Naive thymus-derived CD8-positive, alpha-beta T cell (primary cell): Measurements from ENCODE around the gene COX20. TPM values are rescaled to one million over a fixed set of nuclear protein-coding genes. Genes with fewer than 3 reads are reported as not detected.
"Not testable (repeated sequence)": the region's sequence is repeated elsewhere in the genome, so short reads cannot be mapped to it uniquely, and the experiment has no call there.

Experiments
- ATAC-seq, 2 donors: fragments of 150-1000 bp; cut with Tn5 transposase in 1 of 2; sonication (Bioruptor Pico), chemical (Tn5 transposase) in 1 of 2; 1 replicate in 1 of 2; 2 replicates in 1 of 2; pipeline ENCODE4 v1.10.0; 2021; ENCODE audit warnings: mild to moderate bottlenecking in 2 of 2, moderate library complexity in 2 of 2
- POLR2A ChIA-PET: fragments of 350-600 bp; sonication (Branson Sonifier 250); formaldehyde crosslinking; loops from one replicate; lab custom pipeline; 2021; ENCODE audit warnings: antibody characterized with exemption; lab: Charles Lee
- DNase-seq, 10 donors: peaks; one replicate each; pipeline versions ENCODE4 v3.0.0 to v3.0.0-alpha.2; 2020 to 2022
- H3K27ac Mint-ChIP-seq, 10 donors: one replicate each; pipeline ENCODE4 v1.8.0; 2020 to 2022; ENCODE audit warnings: mild to moderate bottlenecking in 10 of 10, mixed read lengths in 10 of 10, moderate library complexity in 4 of 10, inconsistent platforms in 1 of 10
- H3K27me3 Mint-ChIP-seq, 5 donors: one replicate each; pipeline ENCODE4 v1.8.0; 2021 to 2022; ENCODE audit warnings: mixed read lengths in 5 of 5
- H3K36me3 Mint-ChIP-seq, 3 donors: one replicate each; pipeline ENCODE4 v1.8.0; 2020 to 2022; ENCODE audit warnings: mixed read lengths in 3 of 3, mild to moderate bottlenecking in 2 of 3, inconsistent platforms in 1 of 3
- H3K4me1 Mint-ChIP-seq, 4 donors: one replicate each; pipeline ENCODE4 v1.8.0; 2021 to 2022; ENCODE audit warnings: mixed read lengths in 4 of 4
- H3K4me3 Mint-ChIP-seq, 10 donors: one replicate each; pipeline ENCODE4 v1.8.0; 2020 to 2022; ENCODE audit warnings: mild to moderate bottlenecking in 10 of 10, mixed read lengths in 10 of 10, moderate library complexity in 6 of 10, inconsistent platforms in 1 of 10
- H3K9me3 Mint-ChIP-seq, 9 donors: one replicate each; pipeline ENCODE4 v1.8.0; 2020 to 2022; ENCODE audit warnings: mixed read lengths in 9 of 9, mild to moderate bottlenecking in 3 of 9, inconsistent platforms in 1 of 9, moderate library complexity in 1 of 9
- polyA plus RNA-seq, 3 donors: library from polyadenylated mRNA; unstranded; fragments of 300-500 nt; fragmentation: Illumina TruSeq; gene quantifications; one replicate each; pipeline ENCODE4 v1.2.3, GENCODE V29; 2021
- total RNA-seq, 8 experiments: library from RNA in 2 of 8; stranded (reverse) in 2 of 8; gene quantifications; one replicate each; pipeline ENCODE4 v1.2.3 and lab custom pipeline; 2021 to 2026

Gene COX20, protein sequence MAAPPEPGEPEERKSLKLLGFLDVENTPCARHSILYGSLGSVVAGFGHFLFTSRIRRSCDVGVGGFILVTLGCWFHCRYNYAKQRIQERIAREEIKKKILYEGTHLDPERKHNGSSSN
- total RNA-seq (10 to 100 TPM; 35.8 to 36.8 TPM), polyA plus RNA-seq (10 to 100 TPM; 31.4 to 52.6 (median 49.3) TPM), total RNA-seq (lab: John Stamatoyannopoulos, UW) (24.6 to 46.8 (median 39.9) reads per million in 6 experiments)

DNA sequence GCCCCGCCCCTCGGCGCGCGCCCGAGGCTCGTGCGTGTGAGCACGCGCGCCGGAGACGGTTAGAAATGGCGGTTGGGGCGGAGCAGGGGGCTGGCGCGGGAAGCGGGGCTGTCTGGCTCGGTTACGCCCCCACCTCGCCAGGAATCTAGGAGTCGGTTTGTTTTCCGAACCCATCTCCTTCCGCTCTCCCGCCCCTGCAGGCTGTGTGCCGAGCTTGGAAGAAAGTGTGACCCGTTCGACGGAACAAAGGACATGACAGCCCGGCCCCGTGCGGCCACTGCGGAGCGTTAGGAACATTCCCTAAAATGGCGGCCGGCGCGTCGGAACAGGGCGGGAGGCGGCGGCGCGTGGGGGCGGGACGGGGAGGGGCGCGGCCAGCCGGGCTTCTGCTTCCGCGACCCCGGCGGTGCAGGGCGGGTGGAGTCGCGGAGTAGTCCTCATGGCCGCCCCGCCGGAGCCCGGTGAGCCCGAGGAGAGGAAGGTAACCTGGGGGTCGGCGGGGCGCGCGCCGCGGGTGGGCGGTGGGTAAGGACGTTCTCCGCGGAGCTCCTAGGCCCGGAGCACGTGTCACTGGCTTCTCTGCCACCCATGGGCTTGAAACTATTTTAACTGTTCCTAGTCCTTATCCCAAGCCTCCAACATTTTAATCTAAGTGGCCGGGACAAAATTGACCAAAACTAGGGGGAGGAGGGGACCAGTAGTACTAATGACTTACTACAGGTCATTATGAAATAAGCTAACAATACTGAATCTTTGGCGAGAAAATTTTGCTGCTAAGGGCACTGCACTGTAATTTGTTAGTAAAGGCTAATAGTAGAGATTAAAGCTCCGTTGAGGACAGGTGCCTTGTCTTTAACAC, at the start of gene COX20:
Gene COX20 (plus strand): TSS at position 383 of the 859 bp plus-strand sequence. CDS start 57 bp downstream, at position 440.
- peak; percentile 80 to 98 (median 90) for DNase-seq
- Mint-ChIP-seq H3K4me1 (peaks cover 24 to 59% (median 49%) of the 10 kb centered on the region in 4 donors), H3K36me3 (peaks cover 8 to 29% (median 17%) of the 10 kb centered on the region in 3 donors), H3K4me3 (peak within 1 kb of the TSS; percentile 93 to 99 (median 96)), H3K9me3 (peaks cover 0 to 7% (median 0%) of the 10 kb centered on the region in 9 donors), H3K27ac (peak within 1 kb of the TSS; percentile 97 to 100 (median 100)), H3K27me3 (no peaks in the 10 kb centered on the region)
- ATAC-seq: peak; percentile 63
- POLR2A ChIA-PET: interaction anchor here (0.6 to 23.9 kb wide), 23 partner anchors 19 to 1731 kb away, joined by 3 to 1109 read pairs (median 4); partner anchors contain the start of genes ADSS2, CATSPERE, CNST and DESI2

DNA sequence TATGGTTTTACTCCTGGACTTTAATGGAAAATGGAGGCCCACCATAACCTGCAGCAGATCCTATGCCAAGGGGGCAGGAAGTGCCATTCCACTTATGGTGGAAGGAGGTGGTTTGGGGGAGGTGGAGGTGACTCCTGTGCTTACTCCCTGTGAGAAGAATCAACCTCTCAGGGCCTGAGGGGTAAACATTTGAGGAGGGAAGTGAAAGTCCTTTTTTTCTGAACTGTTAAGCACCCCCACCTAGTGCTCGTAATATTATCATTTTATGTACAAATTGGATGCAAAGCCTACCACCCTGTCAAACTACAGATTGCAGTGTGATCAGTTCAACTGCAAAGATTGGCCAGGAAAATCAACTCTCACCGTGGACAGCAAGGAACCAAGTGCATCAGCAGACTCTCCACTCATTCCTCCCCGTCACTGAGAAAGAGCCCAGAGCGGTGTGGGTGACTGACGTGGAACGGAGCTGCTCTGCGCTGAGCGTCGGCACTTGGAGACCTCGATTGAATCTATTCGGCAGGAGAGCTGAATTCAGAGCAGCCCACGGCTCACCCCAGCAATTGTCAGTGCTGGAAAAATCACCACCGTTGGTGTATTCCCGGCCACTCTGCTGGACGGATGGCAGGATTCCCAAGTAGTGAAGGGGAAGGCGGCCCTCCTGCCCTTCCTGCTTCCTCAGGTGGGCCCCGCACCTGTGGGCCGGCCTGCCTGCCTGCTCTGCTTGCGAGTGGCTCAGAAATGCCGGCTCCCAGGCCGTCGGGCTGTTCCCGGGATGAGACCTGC, 46.8 kb upstream of the COX20 start:
- no peak for ATAC-seq
- Mint-ChIP-seq H3K27ac (no peak overlapping the region), H3K4me1 (peaks cover 0 to 3% (median 0%) of the 10 kb centered on the region in 4 donors), H3K27me3 (no peaks in the 10 kb centered on the region), H3K4me3 (no peak overlapping the region), H3K36me3 (no peaks in the 10 kb centered on the region), H3K9me3 (no peaks in the 10 kb centered on the region)
- POLR2A ChIA-PET: no interaction called here
- no peak for DNase-seq

DNA sequence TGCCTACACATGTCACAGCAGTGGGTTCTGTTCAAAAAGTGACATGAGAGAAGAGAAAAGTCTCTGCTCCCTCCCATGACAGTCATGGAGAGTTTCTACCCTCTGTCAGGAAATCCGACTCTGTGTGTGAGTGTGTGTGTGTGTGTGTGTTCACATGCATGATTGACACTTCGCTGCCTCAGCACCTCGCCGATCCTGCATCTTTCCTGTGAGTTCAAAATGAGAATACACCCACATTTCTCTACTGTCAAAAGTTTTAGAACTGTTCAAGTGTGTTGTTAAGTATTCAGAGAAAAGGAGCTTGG, 46.2 kb upstream of the COX20 start:
- no peaks in the 10 kb centered on the region for H3K9me3 Mint-ChIP-seq
- POLR2A ChIA-PET: no interaction called here
- no peaks in the 10 kb centered on the region for H3K36me3 Mint-ChIP-seq
- no peaks in the 10 kb centered on the region for H3K27me3 Mint-ChIP-seq
- H3K4me3 Mint-ChIP-seq: no peak overlapping the region
- DNase-seq (no peak), ATAC-seq (no peak)
- peaks cover 0 to 3% (median 0%) of the 10 kb centered on the region in 4 donors for H3K4me1 Mint-ChIP-seq
- H3K27ac Mint-ChIP-seq: no peak overlapping the region

DNA sequence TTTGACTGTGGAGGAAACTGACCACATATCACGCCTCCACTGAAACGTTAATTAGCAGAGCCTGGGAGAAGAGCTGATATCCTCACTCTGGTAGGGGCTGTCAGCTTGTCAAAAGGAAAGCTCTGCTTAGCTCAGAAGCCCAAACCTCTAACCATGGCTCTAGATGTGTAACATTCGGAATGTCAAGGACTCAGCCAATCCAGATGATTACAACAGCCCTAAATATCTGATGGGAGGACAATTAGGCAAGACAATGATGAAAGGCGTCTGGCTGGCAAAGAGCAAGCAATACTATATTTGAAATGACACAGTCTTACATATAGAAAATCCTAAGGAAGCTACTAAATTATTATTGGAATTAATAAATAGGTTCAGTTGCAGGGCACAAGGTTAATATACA, 45.7 kb upstream of the COX20 start:
- no peak overlapping the region for H3K27ac Mint-ChIP-seq
- no peaks in the 10 kb centered on the region for H3K9me3 Mint-ChIP-seq
- no peaks in the 10 kb centered on the region for H3K27me3 Mint-ChIP-seq
- H3K4me3 Mint-ChIP-seq: no peak overlapping the region
- POLR2A ChIA-PET: no interaction called here
- peaks cover 0 to 3% (median 0%) of the 10 kb centered on the region in 4 donors for H3K4me1 Mint-ChIP-seq
- no peaks in the 10 kb centered on the region for H3K36me3 Mint-ChIP-seq
- no peak for DNase-seq
- no peak for ATAC-seq

DNA sequence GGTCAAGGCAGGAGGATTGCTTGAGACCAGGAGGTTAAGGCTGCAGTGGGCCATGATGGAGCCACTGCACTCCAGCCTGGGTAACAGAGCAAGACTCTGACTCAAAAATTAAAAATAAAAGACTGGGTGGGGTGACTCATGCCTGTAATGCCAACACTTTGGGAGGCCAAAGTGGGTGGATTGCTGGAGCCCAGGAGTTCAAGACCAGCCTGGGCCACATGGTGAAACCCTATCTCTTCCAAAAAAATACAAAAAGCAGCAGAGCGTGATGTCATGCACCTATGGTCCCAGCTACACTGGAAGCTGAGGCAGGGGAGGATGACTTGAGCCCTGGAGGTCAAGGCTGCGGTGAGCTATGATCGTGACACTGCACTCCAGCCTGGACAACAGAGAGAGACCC, 44.4 kb upstream of the COX20 start:
- peak overlapping the region in 1 of 10 donors; percentile 38 for H3K27ac Mint-ChIP-seq
- no peaks in the 10 kb centered on the region for H3K9me3 Mint-ChIP-seq
- no peaks in the 10 kb centered on the region for H3K36me3 Mint-ChIP-seq
- ATAC-seq (no peak), DNase-seq (no peak)
- H3K4me1 Mint-ChIP-seq: peaks cover 0 to 3% (median 0%) of the 10 kb centered on the region in 4 donors
- POLR2A ChIA-PET: no interaction called here
- no peak overlapping the region for H3K4me3 Mint-ChIP-seq
- H3K27me3 Mint-ChIP-seq: no peaks in the 10 kb centered on the region

DNA sequence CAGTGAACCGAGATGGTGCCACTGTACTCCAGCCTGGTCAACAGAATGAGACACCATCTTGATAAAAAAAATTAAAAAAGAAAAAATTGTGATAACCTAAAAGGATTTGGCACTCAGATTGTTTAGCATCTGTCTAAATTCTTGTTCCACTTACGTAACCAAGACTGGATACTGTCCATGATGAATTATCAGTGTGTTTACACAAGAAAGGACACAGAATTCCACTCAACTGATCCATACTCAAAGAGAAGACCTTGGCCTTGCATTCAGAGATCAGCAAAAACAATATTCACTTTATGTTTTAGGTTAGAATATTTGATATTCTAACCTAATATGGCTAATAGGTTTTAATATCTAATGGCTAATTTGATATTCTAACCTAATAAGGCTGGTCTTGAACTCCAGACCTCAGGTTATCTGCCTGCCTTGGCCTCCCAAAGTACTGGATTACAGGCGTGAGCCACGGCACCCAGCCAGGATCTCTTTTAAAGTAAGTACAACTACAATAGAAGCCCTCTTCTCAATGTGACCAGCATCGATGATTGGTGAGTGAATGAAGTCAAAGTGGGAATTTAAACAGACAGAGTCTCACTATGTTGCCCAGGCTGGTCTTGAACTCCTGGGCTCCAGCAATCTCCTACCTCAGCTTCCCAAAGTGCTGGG, 43.1 kb upstream of the COX20 start:
- H3K27me3 Mint-ChIP-seq: peaks cover 0 to 3% (median 0%) of the 10 kb centered on the region in 5 donors
- H3K4me1 Mint-ChIP-seq: peaks cover 0 to 3% (median 0%) of the 10 kb centered on the region in 4 donors
- no peaks in the 10 kb centered on the region for H3K9me3 Mint-ChIP-seq
- no peak for DNase-seq
- H3K27ac Mint-ChIP-seq: no peak overlapping the region
- no peak for ATAC-seq
- POLR2A ChIA-PET: no interaction called here
- no peak overlapping the region for H3K4me3 Mint-ChIP-seq
- no peaks in the 10 kb centered on the region for H3K36me3 Mint-ChIP-seq

DNA sequence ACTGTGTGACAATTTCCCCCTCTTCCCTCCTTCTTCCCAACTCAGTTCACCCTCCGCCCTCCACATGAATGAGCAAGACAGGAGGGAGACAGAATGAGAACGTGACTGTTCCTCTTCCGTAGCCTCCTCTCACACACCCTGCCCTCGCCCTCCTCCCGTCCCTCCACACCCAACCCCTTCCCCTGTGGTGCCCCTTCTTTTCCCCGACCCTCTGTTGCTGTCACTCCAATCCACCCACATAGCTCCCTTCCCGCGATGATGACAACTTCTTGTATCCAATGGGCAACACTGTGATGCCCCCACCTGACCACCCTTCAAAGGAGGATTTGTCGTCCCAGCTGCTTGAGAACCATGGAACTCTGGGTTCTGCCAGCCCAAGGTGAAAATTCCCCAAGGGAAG, 41.4 kb upstream of the COX20 start:
- Mint-ChIP-seq H3K4me1 (no peaks in the 10 kb centered on the region), H3K27ac (no peak overlapping the region), H3K27me3 (peaks cover 0 to 3% (median 0%) of the 10 kb centered on the region in 5 donors), H3K9me3 (no peaks in the 10 kb centered on the region), H3K36me3 (no peaks in the 10 kb centered on the region), H3K4me3 (no peak overlapping the region)
- DNase-seq (no peak), ATAC-seq (no peak)
- POLR2A ChIA-PET: no interaction called here

DNA sequence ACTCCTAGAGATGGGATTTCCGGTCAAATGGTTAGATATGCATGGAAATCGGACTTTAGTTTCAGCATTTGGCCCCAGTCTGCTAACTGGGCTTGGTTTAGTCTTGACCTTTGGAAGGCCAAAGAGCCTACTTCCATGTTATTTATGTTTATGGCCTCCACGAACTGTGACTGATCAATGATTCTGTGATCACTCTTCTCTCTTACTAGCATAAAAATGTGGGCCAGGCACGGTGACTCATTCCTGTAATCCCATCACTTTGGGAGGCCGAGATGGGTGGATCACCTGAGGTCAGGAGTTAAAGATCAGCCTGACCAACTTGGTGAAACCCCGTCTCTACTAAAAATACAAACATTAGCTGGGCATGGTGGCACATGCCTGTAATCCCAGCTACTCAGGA, 40.9 kb upstream of the COX20 start:
- H3K36me3 Mint-ChIP-seq: not testable (repeated sequence)

DNA sequence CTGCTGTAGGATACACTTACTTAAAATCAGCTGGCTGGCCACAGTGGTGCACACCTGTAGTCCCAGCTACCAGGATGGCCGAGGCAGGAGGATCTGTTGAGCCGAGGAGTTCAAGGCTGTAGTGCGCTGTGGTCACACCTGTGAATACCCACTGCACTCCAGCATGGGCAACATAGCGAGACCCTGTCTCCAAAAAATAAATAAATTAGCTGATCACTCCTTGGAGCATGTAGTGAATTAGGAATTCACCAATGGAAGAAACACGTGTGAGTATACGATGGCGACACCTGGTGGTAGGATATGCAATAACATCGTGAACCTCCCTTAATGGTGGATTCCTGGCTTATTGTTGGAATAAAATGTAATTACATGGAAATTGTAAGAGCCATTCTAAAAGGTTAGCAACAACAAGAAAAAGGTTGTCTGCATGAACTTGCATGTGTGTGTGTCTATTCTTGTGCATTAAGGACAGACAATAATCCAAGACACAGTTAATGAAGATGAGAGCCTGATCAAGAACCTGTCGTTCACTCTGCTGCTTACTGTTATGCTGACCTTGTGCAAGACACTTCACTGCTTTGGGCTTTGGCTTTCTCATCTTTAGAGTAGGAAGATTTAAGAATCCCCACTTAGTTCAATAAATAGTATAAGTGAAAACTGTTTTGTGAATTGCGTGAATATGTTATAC, 38.6 kb upstream of the COX20 start:
- POLR2A ChIA-PET: interaction anchor here (0.7 to 1.2 kb wide), 4 partner anchors 72 to 174 kb away, joined by 3 to 7 read pairs (median 4); no protein-coding TSS in a partner anchor
- Mint-ChIP-seq H3K9me3 (no peaks in the 10 kb centered on the region), H3K27ac (no peak overlapping the region), H3K36me3 (no peaks in the 10 kb centered on the region), H3K4me3 (no peak overlapping the region), H3K4me1 (peaks cover 0 to 5% (median 2%) of the 10 kb centered on the region in 4 donors), H3K27me3 (peaks cover 0 to 3% (median 0%) of the 10 kb centered on the region in 5 donors)
- ATAC-seq (no peak), DNase-seq (peak; percentile 14 to 72 (median 50))

More for the DNA sequence above, 40.9 kb upstream of the COX20 start:
- DNase-seq, H3K4me1 Mint-ChIP-seq, H3K9me3 Mint-ChIP-seq, ATAC-seq, H3K4me3 Mint-ChIP-seq, POLR2A ChIA-PET, H3K27me3 Mint-ChIP-seq, H3K27ac Mint-ChIP-seq: not testable (repeated sequence)

DNA sequence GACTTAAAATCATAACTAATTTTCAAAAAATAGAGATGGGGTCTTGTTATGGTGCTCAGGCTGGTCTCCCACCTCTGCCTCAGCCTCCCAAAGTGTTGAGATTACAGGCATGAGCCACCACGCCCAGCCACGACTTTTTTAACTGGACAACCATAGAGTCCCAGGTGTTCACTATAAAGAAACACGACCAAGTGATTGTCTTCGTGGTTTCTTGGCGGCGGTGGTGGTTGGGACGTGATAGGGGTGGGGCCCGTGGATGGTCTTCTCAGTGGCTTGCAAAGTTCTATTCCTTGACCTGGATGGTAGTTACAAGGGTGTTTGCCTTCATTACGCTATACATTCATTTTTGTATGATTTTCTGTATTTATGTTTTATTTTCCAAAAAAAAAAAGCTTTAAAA, 34.6 kb upstream of the COX20 start:
- peak overlapping the region in 1 of 10 donors; percentile 63 for H3K27ac Mint-ChIP-seq
- ATAC-seq (no peak), DNase-seq (no peak)
- no peak overlapping the region for H3K4me3 Mint-ChIP-seq
- H3K27me3 Mint-ChIP-seq: peaks cover 0 to 3% (median 0%) of the 10 kb centered on the region in 5 donors
- POLR2A ChIA-PET: interaction anchor here (1.1 to 3.3 kb wide), 5 partner anchors 32 to 241 kb away, joined by 3 to 18 read pairs (median 7); partner anchors contain the start of gene HNRNPU
- H3K4me1 Mint-ChIP-seq: peaks cover 0 to 5% (median 2%) of the 10 kb centered on the region in 4 donors
- no peaks in the 10 kb centered on the region for H3K36me3 Mint-ChIP-seq
- H3K9me3 Mint-ChIP-seq: no peaks in the 10 kb centered on the region

DNA sequence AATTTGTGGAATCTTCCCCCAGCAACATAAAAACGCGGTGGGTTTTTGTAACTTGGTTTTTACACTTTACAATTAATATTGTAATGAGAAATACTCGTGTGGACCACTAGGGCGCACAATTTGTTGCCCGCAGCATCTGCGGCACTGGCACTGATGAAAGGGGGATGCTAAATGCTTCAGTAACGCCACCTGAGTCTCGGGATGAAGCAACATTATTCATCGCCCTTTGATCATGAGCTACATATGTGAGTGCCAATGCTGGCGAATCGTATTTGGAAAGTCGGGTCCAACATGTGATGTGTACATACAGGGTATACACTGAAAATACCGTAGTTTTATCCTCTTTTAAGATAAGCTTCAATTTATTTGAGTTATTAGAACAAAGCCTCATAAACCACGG, 34.2 kb upstream of the COX20 start:
- peaks cover 0 to 3% (median 0%) of the 10 kb centered on the region in 5 donors for H3K27me3 Mint-ChIP-seq
- H3K4me1 Mint-ChIP-seq: peaks cover 0 to 5% (median 2%) of the 10 kb centered on the region in 4 donors
- ATAC-seq (peak; percentile 92 to 98), DNase-seq (peak; percentile 23 to 79 (median 56))
- POLR2A ChIA-PET: interaction anchor here (1.1 to 3.3 kb wide), 5 partner anchors 32 to 241 kb away, joined by 3 to 18 read pairs (median 7); partner anchors contain the start of gene HNRNPU
- H3K9me3 Mint-ChIP-seq: no peaks in the 10 kb centered on the region
- H3K27ac Mint-ChIP-seq: peak overlapping the region in 4 of 10 donors; percentile 26 to 67 (median 56)
- H3K36me3 Mint-ChIP-seq: no peaks in the 10 kb centered on the region
- peak overlapping the region in 2 of 10 donors; percentile 3 to 21 for H3K4me3 Mint-ChIP-seq
